Measurements from ENCODE around the gene SEMA6A. TPM values are rescaled to one million over a fixed set of nuclear protein-coding genes. Genes with fewer than 3 reads are reported as not detected.

SEMA6A gene
- total and polyA plus RNA-seq, 10 of the 15 experiments (the other 5 are each of a cell fraction or from before 2014, with no cell fraction given) = 0.16 to 10.2 (median 1.1) TPM

GRCh38 chr5:116419258-116419657 is 155.4 kb downstream of the SEMA6A start:
- Histone ChIP-seq H3K4me1 (ENCODE audit: control insufficient read depth, insufficient read depth, low read length) (no peaks in the 10 kb centered on the region), H3K36me3 (ENCODE audit: control insufficient read depth in 2 of 2, insufficient read depth in 2 of 2, low read length in 1 of 2) (no peaks in the 10 kb centered on the region), H3K9me3 (replicated peaks; ENCODE audit: control insufficient read depth, insufficient read depth, low read length) (no peaks in the 10 kb centered on the region), H3K9ac (ENCODE audit: control insufficient read depth, insufficient read depth, low read length) (no peak overlapping the region), H4K20me1 (ENCODE audit: control insufficient read depth, insufficient read depth) (no peaks in the 10 kb centered on the region), H3K4me2 (ENCODE audit: control insufficient read depth, insufficient read depth) (no peak overlapping the region), H2AFZ (ENCODE audit: control insufficient read depth, low read depth, low read length) (no peak overlapping the region), H3K4me3 (no peak overlapping the region), H3K27me3 (replicated peaks in 1 of 2; ENCODE audit: control insufficient read depth in 2 of 2, insufficient read depth in 2 of 2, low read length in 1 of 2) (no peaks in the 10 kb centered on the region), H3K79me2 (ENCODE audit: control insufficient read depth, insufficient read depth, low read length) (no peaks in the 10 kb centered on the region), H3K27ac (ENCODE audit: control insufficient read depth, insufficient read depth) (no peak overlapping the region)
- DNase-seq (ENCODE audit: low read depth, low spot score) = no peak
- in situ Hi-C loops (cut with MboI) (no loop called here), intact Hi-C loops (cut with micrococcal nuclease; ENCODE audit: unreplicated experiment) (no loop called here)
- ATAC-seq = no peak
- ChIA-PET SMC1A (ENCODE audit: uncharacterized antibody, unreplicated experiment) (interaction anchor here (0.8 to 1.4 kb wide), 3 partner anchors 9 to 22 kb away, joined by 3 read pairs; no protein-coding TSS in a partner anchor), POLR2A (no interaction called here), CTCF (interaction anchor here (0.8 kb wide), 1 partner anchor 10 kb away, joined by 3 read pairs; no protein-coding TSS in a partner anchor), RAD21 (ENCODE audit: unreplicated experiment) (no interaction called here)
- BruUV-seq (replicated peaks) = no TSS peak
- WGBS (ENCODE audit: insufficient coverage, insufficient replicate concordance, low lambda C conversion rate, missing lambda C conversion rate) = 36% methylated on average over 1 of the region's 1 CpG
- no peak for FAIRE-seq
- TF ChIP-seq FOS (IDR thresholded peaks at IDR 0.05; ENCODE audit: borderline replicate concordance, extremely low read depth, insufficient read length) (no peak), ZNF687 (IDR thresholded peaks at IDR 0.05) (no peak), ZNF592 (IDR thresholded peaks at IDR 0.05) (no peak), ZBTB40 (IDR thresholded peaks at IDR 0.05; ENCODE audit: borderline replicate concordance) (no peak), POU2F2 (IDR thresholded peaks at IDR 0.05; ENCODE audit: borderline replicate concordance, low read depth, low read length) (no peak), MEF2A (IDR thresholded peaks at IDR 0.05; ENCODE audit: insufficient read depth, low read depth, low read length) (no peak), RFX5 (IDR thresholded peaks at IDR 0.05; ENCODE audit: low read depth, low read length) (no peak), IKZF2 (IDR thresholded peaks at IDR 0.05) (no peak), IKZF1 (conservative IDR thresholded peaks at IDR 0.05) (no peak), BRCA1 (IDR thresholded peaks at IDR 0.05; ENCODE audit: low read depth, low read length) (no peak), GATAD2B (conservative IDR thresholded peaks at IDR 0.05; ENCODE audit: low read depth) (no peak), RELA (IDR thresholded peaks at IDR 0.05; ENCODE audit: borderline replicate concordance, partially characterized antibody) (no peak), LARP7 (IDR thresholded peaks at IDR 0.05) (no peak), NBN (IDR thresholded peaks at IDR 0.05) (no peak)
